Measurements from ENCODE around the gene FGF7. TPM values are rescaled to one million over a fixed set of nuclear protein-coding genes. Genes with fewer than 3 reads are reported as not detected.

The FGF7 gene
- total and polyA plus RNA-seq, 10 of the 15 experiments (the other 5 are each of a cell fraction or from before 2014, with no cell fraction given), result 0.08 TPM; not detected in 9

DNA sequence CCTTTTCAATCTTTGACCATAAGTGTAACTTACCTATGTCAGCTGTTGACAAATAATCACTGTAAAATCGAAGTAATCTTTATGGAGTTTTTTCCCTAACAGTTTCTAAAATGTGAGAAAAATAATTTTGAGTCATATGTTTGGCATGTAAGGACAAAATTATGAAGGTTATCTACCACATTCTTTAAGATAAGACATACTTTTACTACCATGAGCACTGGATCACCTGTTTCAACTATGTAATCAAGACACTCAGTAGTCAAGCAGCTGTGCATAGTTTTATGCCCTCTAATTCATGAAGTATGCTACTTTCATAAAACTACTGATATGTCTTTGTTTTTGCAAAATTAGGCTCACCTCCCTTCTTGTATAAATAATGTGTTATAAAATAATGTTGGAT, 12.1 kb downstream of the FGF7 start:
- DNase-seq (ENCODE audit: low read depth, low spot score) (no peak), ATAC-seq (no peak), FAIRE-seq (no peak)
- SMC1A ChIA-PET (ENCODE audit: uncharacterized antibody, unreplicated experiment), result interaction anchor here (2.5 kb wide), 1 partner anchor 13 kb away, joined by 9 read pairs; the partner anchor contains the start of gene FGF7
- POLR2A ChIA-PET, result no interaction called here
- Histone ChIP-seq H3K4me3 (no peak overlapping the region), H3K4me1 (ENCODE audit: control insufficient read depth, insufficient read depth, low read length) (peaks cover 4% of the 10 kb centered on the region; the same call in 1 of the 2 replicates), H4K20me1 (ENCODE audit: control insufficient read depth, insufficient read depth) (no peaks in the 10 kb centered on the region), H3K27ac (ENCODE audit: control insufficient read depth, insufficient read depth) (no peak overlapping the region), H3K9me3 (replicated peaks; ENCODE audit: control insufficient read depth, insufficient read depth, low read length) (no peaks in the 10 kb centered on the region), H3K27me3 (replicated peaks in 1 of 2; ENCODE audit: control insufficient read depth in 2 of 2, insufficient read depth in 2 of 2, low read length in 1 of 2) (no peaks in the 10 kb centered on the region), H3K79me2 (ENCODE audit: control insufficient read depth, insufficient read depth, low read length) (no peaks in the 10 kb centered on the region), H2AFZ (ENCODE audit: control insufficient read depth, low read depth, low read length) (no peak overlapping the region), H3K4me2 (ENCODE audit: control insufficient read depth, insufficient read depth) (no peak overlapping the region), H3K36me3 (ENCODE audit: control insufficient read depth in 2 of 2, insufficient read depth in 2 of 2, low read length in 1 of 2) (no peaks in the 10 kb centered on the region), H3K9ac (ENCODE audit: control insufficient read depth, insufficient read depth, low read length) (no peak overlapping the region)
- 0% methylated on average over 1 of the region's 1 CpG for WGBS (ENCODE audit: insufficient coverage, insufficient replicate concordance, low lambda C conversion rate, missing lambda C conversion rate)
- in situ Hi-C loops (cut with MboI) (no loop called here), intact Hi-C loops (cut with micrococcal nuclease; ENCODE audit: unreplicated experiment) (no loop called here)
- no peak for TF ChIP-seq MYC (IDR thresholded peaks at IDR 0.05; ENCODE audit: insufficient read depth, insufficient read length, insufficient replicate concordance, low read length, severe bottlenecking)
- TF ChIP-seq ELK1 (IDR thresholded peaks at IDR 0.05; ENCODE audit: low read depth, low read length), result no peak
- TF ChIP-seq RUNX3 (IDR thresholded peaks at IDR 0.05; ENCODE audit: low read length), result no peak
- TF ChIP-seq SPI1 (IDR thresholded peaks at IDR 0.05; ENCODE audit: borderline replicate concordance, insufficient read depth, low read depth, low read length), result no peak
- TF ChIP-seq LARP7 (IDR thresholded peaks at IDR 0.05), result no peak
- TF ChIP-seq EP300 (IDR thresholded peaks at IDR 0.05; ENCODE audit: borderline replicate concordance in 1 of 2, control insufficient read depth in 1 of 2, low read depth in 2 of 2, low read length in 2 of 2), result no peak
- TF ChIP-seq RBBP5 (conservative IDR thresholded peaks at IDR 0.05), result no peak
- TF ChIP-seq RAD21 (IDR thresholded peaks at IDR 0.05; ENCODE audit: insufficient read depth, low read depth, low read length), result no peak
- no peak for TF ChIP-seq IRF4 (IDR thresholded peaks at IDR 0.05; ENCODE audit: low read depth, low read length)
- no peak for TF ChIP-seq PAX8 (IDR thresholded peaks at IDR 0.05)
- no peak for TF ChIP-seq HSF1 (IDR thresholded peaks at IDR 0.05; ENCODE audit: low read depth, low read length)
- no peak for TF ChIP-seq BACH1 (IDR thresholded peaks at IDR 0.05; ENCODE audit: borderline replicate concordance)
- CTCF ChIA-PET, result no interaction called here
- RAD21 ChIA-PET (ENCODE audit: unreplicated experiment), result no interaction called here
- BruUV-seq (replicated peaks), result no TSS peak
